ENCODE data around the gene GPRC5B.

Gene GPRC5B

DNA sequence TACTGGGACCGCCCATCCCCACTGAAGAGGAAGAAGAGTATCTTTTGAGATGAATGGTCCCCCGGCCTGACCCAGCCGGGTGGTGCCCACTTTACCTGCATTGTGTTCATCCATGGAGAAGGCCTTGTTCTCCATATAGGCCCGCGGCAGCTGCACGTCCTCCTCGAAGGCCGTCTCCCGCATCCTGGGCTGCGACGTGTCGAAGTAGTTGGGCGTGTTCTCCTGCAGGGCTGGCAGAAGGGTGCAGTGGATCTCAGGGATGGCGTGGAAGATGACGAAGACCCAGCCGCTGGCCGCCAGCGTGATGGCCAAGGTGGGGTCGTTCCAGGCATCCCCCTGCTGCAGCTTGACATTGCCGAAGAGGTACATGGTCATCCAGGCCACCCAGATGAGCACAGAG, 12.9 kb downstream of the GPRC5B start:
- Histone ChIP-seq H3K4me1 (ENCODE audit: control insufficient read depth, insufficient read depth, low read length) (peaks cover 21% of the 10 kb centered on the region), H3K27me3 (ENCODE audit: control insufficient read depth, insufficient read depth, low read length) (no peaks in the 10 kb centered on the region), H3K9me3 (ENCODE audit: control insufficient read depth, insufficient read depth, low read depth, low read length) (no peaks in the 10 kb centered on the region), H3K4me3 (ENCODE audit: low read depth, low read length) (no peak overlapping the region), H3K9ac (ENCODE audit: low read length) (no peak overlapping the region), H3K36me3 (ENCODE audit: control insufficient read depth, insufficient read depth, low read length) (peaks cover 76% of the 10 kb centered on the region), H3K27ac (ENCODE audit: low read depth, low read length) (no peak overlapping the region)

DNA sequence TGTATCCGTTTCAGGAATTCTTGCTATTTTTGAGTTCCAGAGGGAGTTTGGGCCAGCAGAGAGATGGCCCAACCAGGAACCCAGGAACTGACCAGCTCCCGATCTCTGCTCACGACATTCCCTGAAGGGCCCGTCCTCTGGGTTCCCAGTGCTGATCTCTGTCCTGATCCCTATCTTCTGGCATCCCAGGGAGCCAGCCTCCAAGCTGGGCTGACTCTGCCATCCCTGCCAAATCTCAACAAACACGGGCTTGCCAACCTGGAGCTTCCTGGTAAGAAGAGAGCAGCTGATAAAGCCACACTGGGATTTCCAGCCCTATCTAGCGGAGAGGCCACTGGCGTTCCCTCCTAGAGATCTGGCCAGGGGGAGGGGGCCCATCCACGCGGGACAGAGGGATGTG, 16.2 kb downstream of the GPRC5B start:
- 0 out of 2 replicates have a peak, but pooled peaks cover 6% of the 10 kb centered on the region for H3K4me1 ChIP-seq (ENCODE audit: control insufficient read depth, insufficient read depth, low read length)
- H3K27ac ChIP-seq (ENCODE audit: low read depth, low read length): no peak overlapping the region
- H3K27me3 ChIP-seq (ENCODE audit: control insufficient read depth, insufficient read depth, low read length): no peaks in the 10 kb centered on the region
- H3K4me3 ChIP-seq (ENCODE audit: low read depth, low read length): no peak overlapping the region
- no peaks in the 10 kb centered on the region for H3K9me3 ChIP-seq (ENCODE audit: control insufficient read depth, insufficient read depth, low read depth, low read length)
- no peak overlapping the region for H3K9ac ChIP-seq (ENCODE audit: low read length)
- peaks cover 79% of the 10 kb centered on the region for H3K36me3 ChIP-seq (ENCODE audit: control insufficient read depth, insufficient read depth, low read length)

DNA sequence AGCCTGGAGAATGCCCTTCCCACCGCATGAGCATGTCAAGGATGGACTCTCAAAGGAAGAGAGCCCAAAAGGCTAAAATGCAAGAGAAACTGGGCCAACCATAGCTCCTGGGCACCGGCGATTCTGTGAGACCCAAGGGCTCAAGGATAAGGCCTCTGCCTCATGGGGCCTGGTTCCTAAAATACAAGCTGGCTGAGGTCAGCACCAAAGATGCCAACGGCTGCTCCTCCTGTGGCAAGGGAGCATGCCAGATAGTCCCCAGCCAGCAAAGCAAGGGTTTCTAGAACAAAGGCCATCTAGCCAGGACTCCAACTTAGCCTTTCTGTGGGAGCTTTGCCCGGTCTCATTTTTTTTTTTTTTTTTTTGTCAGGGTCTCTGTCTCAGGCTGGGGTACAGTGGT, 20.1 kb downstream of the GPRC5B start:
- no peak overlapping the region for H3K4me3 ChIP-seq (ENCODE audit: low read depth, low read length)

DNA sequence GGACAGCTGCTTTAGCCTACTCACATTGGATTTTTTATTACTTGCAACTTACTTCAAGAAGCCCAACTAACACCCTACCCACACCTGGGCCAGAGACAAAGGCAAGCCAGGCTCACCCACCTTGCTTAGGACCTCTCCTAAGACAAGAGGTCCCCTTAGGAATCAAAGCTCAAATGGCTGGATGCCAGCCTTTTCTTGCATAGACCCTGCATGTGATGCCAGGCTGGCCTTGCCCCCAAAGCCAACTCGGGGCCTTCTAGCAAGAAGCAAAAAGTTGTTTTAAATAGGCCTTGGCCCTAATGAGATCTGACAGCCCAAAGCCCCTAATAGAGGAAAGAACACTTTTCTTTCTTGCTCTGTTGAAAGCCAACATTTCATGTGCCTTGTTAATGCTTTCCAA, 20.7 kb downstream of the GPRC5B start:
- Histone ChIP-seq H3K4me1 (ENCODE audit: control insufficient read depth, insufficient read depth, low read length) (peaks cover 48% of the 10 kb centered on the region), H3K27ac (ENCODE audit: low read depth, low read length) (no peak overlapping the region), H3K9me3 (ENCODE audit: control insufficient read depth, insufficient read depth, low read depth, low read length) (no peaks in the 10 kb centered on the region), H3K9ac (ENCODE audit: low read length) (no peak overlapping the region), H3K27me3 (ENCODE audit: control insufficient read depth, insufficient read depth, low read length) (no peaks in the 10 kb centered on the region), H3K4me3 (ENCODE audit: low read depth, low read length) (no peak overlapping the region), H3K36me3 (ENCODE audit: control insufficient read depth, insufficient read depth, low read length) (peaks cover 54% of the 10 kb centered on the region)

More for the DNA sequence above, 20.1 kb downstream of the GPRC5B start:
- no peaks in the 10 kb centered on the region for H3K27me3 ChIP-seq (ENCODE audit: control insufficient read depth, insufficient read depth, low read length)
- H3K9ac ChIP-seq (ENCODE audit: low read length): no peak overlapping the region
- H3K4me1 ChIP-seq (ENCODE audit: control insufficient read depth, insufficient read depth, low read length): peaks cover 42% of the 10 kb centered on the region
- no peak overlapping the region for H3K27ac ChIP-seq (ENCODE audit: low read depth, low read length)
- no peaks in the 10 kb centered on the region for H3K9me3 ChIP-seq (ENCODE audit: control insufficient read depth, insufficient read depth, low read depth, low read length)
- peaks cover 52% of the 10 kb centered on the region for H3K36me3 ChIP-seq (ENCODE audit: control insufficient read depth, insufficient read depth, low read length)

DNA sequence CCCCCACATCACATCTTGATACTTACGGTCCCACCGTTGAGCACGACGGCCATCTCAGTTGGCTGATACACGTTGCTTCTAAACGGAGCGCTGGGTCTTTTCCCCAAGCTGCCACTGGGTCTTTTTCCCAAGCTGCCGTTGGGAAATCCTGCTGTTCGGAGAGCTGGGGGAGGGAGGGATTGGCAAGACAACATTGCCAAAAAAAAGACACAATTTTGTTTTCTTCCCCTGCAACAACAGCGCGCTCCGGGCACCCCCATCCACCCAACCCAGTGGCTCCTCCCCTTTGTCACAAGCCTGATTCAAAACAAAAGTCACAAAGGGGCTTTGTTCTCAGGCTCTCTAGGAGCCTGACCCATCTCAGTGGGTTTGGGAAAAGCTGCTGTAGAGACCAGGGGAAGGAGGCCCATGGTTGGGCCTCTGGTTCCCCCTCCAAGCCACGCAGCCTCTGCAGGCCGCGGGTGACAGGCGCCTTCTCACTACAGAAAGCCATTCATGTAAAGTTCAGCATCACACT, 22.8 kb downstream of the GPRC5B start:
- H3K36me3 ChIP-seq (ENCODE audit: control insufficient read depth, insufficient read depth, low read length): peaks cover 45% of the 10 kb centered on the region
- peak overlapping the region; percentile 47 for H3K4me3 ChIP-seq (ENCODE audit: low read depth, low read length)
- H3K27ac ChIP-seq (ENCODE audit: low read depth, low read length): peak overlapping the region; percentile 95
- peaks cover 65% of the 10 kb centered on the region for H3K4me1 ChIP-seq (ENCODE audit: control insufficient read depth, insufficient read depth, low read length)
- no peaks in the 10 kb centered on the region for H3K27me3 ChIP-seq (ENCODE audit: control insufficient read depth, insufficient read depth, low read length)
- H3K9ac ChIP-seq (ENCODE audit: low read length): peak overlapping the region; percentile 76
- no peaks in the 10 kb centered on the region for H3K9me3 ChIP-seq (ENCODE audit: control insufficient read depth, insufficient read depth, low read depth, low read length)

DNA sequence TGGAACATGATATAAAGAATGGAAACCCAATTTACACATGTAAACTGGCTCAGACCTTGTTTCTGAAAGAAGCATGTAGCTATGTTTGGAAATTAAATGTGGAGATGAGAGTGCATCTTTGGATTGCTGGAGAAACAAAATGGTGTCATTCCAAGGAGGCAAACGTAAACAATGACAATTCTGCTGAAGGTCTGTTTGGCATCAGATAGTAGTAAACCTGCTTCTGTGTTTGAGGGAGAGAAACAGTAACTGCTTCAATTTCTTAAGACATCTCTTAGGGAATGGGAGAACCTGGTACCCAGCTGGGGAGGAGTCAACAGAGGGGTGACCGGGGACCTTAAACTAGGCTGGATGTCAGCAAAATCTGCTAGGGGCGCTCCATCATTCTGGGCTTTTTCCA, 23.5 kb downstream of the GPRC5B start:
- Histone ChIP-seq H3K27ac (ENCODE audit: low read depth, low read length) (peak overlapping the region; percentile 95), H3K36me3 (ENCODE audit: control insufficient read depth, insufficient read depth, low read length) (peaks cover 47% of the 10 kb centered on the region), H3K27me3 (ENCODE audit: control insufficient read depth, insufficient read depth, low read length) (no peaks in the 10 kb centered on the region), H3K4me3 (ENCODE audit: low read depth, low read length) (peak overlapping the region; percentile 47), H3K9me3 (ENCODE audit: control insufficient read depth, insufficient read depth, low read depth, low read length) (no peaks in the 10 kb centered on the region), H3K9ac (ENCODE audit: low read length) (peak overlapping the region; percentile 76), H3K4me1 (ENCODE audit: control insufficient read depth, insufficient read depth, low read length) (peaks cover 71% of the 10 kb centered on the region)

DNA sequence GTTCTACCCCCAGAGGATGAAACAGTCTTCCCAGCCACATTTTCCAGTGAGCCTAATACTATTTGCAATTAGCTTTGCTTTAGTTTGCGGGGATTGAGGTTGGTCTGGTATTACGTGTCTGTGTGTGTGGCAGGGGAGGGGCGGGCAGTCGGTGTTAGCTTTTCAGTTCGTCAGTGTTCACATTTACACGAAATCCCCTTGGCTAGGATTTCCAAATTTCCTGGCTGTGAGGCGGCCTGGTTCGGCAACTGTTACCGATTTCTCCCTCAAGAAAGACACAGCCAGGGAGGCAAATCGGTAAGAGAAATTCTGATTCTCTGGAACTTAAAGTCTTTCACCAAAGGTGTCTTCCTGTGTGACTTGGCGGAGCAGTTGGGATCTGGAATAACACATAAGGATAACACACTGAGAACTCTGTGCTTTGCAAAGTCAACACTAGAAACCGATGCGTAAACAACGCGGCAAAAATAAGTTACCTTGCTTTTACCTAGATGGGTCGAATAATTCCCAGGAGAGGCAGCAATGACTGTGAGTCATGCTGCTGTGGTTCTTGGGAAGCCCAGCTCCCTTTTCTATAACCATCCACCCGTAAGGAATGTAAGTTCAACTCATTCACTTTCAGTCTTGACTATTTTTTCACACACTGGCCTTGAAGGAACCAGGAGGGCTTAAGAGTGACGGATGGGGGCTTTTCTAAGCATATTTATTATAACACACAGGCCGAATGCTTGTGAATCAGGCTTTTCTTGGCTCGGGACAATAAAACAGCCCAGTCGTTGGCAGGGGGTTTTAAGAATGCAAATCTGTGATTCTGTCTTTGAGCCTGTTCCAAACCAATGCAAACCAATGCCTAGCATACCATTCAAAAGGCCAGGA, 24.2 kb downstream of the GPRC5B start:
- Histone ChIP-seq H3K4me1 (ENCODE audit: control insufficient read depth, insufficient read depth, low read length) (peaks cover 76% of the 10 kb centered on the region), H3K27ac (ENCODE audit: low read depth, low read length) (peak overlapping the region; percentile 95), H3K9ac (ENCODE audit: low read length) (peak overlapping the region; percentile 82), H3K9me3 (ENCODE audit: control insufficient read depth, insufficient read depth, low read depth, low read length) (no peaks in the 10 kb centered on the region), H3K27me3 (ENCODE audit: control insufficient read depth, insufficient read depth, low read length) (no peaks in the 10 kb centered on the region), H3K4me3 (ENCODE audit: low read depth, low read length) (peak overlapping the region; percentile 47), H3K36me3 (ENCODE audit: control insufficient read depth, insufficient read depth, low read length) (peaks cover 48% of the 10 kb centered on the region)

DNA sequence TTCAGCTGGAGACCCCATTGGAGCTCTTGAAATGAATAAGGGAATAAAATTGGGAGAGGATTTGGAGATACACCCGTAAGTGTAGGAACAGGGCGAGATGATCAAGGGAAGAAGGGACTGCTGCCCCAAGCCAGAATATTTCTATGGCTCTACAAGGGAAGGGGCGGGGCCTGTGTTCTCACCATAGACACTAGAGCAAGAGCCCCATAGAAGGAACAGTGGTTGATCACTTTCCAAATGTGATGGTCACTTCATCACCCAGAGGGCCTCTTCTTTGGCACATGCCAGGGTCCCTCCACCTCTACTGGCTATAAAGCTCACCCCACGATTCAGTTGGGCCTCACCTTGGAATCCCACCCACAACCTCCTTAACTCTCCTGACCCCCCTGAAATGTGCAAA, 25.0 kb downstream of the GPRC5B start:
- Histone ChIP-seq H3K27ac (ENCODE audit: low read depth, low read length) (peak overlapping the region; percentile 95), H3K9me3 (ENCODE audit: control insufficient read depth, insufficient read depth, low read depth, low read length) (no peaks in the 10 kb centered on the region), H3K9ac (ENCODE audit: low read length) (peak overlapping the region; percentile 82), H3K4me3 (ENCODE audit: low read depth, low read length) (peak overlapping the region; percentile 47; the same call in 1 of the 2 replicates), H3K27me3 (ENCODE audit: control insufficient read depth, insufficient read depth, low read length) (no peaks in the 10 kb centered on the region), H3K36me3 (ENCODE audit: control insufficient read depth, insufficient read depth, low read length) (peaks cover 43% of the 10 kb centered on the region), H3K4me1 (ENCODE audit: control insufficient read depth, insufficient read depth, low read length) (peaks cover 84% of the 10 kb centered on the region)

DNA sequence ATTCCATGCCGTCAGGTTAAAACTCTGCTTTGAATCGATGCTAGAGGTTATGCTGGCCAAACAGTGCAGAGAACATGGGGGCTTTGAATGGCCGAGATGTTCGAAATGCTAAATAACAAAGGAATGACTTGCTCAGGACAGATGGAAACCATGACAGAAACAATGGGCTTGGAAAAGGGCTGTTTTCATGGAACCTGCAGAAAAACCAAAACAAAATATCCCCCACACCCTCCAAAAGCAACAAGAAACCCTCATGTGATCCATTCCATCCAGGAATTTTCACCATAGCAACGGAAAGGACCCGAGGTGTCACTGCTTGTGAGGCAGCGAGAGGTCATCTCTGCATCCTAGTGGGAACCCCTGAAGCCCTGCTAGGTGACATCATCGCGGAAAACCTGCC, 25.5 kb downstream of the GPRC5B start:
- Histone ChIP-seq H3K36me3 (ENCODE audit: control insufficient read depth, insufficient read depth, low read length) (peaks cover 38% of the 10 kb centered on the region), H3K9me3 (ENCODE audit: control insufficient read depth, insufficient read depth, low read depth, low read length) (no peaks in the 10 kb centered on the region), H3K27me3 (ENCODE audit: control insufficient read depth, insufficient read depth, low read length) (no peaks in the 10 kb centered on the region), H3K4me1 (ENCODE audit: control insufficient read depth, insufficient read depth, low read length) (peaks cover 87% of the 10 kb centered on the region), H3K27ac (ENCODE audit: low read depth, low read length) (peak overlapping the region; percentile 95), H3K9ac (ENCODE audit: low read length) (peak overlapping the region; percentile 82), H3K4me3 (ENCODE audit: low read depth, low read length) (no peak overlapping the region)

DNA sequence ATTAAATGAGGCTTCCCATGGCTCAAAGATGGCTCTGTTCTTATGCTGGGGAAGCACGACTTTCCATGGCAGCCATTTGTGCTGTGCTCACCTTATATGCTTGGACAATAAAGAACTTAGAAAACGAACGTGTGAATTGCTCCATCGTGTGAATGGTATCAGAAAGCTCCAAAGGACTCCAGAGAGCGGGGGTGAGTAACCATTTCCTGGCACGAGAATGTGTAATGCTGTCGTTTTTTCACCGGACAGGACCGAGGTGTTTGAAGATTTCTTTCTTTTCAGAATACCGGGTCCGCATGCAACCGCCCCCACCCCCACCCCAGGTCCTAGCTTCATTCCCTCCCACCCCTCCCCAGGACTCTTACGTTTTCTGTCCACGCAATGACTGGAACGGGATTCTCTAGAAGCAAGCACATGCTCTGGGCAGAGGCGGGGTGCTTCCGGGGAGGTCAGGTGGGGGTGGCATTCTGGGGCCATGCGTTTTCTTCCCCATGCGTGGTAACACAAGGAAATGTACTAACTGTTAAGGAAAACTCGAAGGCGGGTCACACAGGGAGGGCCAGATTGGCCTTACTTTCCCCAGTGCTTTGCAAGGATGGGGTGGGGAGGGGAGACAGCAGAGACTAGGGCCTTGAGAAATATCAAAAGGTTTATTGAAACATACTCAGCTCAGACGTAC, 26.2 kb downstream of the GPRC5B start:
- Histone ChIP-seq H3K4me1 (ENCODE audit: control insufficient read depth, insufficient read depth, low read length) (peaks cover 89% of the 10 kb centered on the region), H3K36me3 (ENCODE audit: control insufficient read depth, insufficient read depth, low read length) (peaks cover 33% of the 10 kb centered on the region), H3K9ac (ENCODE audit: low read length) (peak overlapping the region; percentile 22), H3K9me3 (ENCODE audit: control insufficient read depth, insufficient read depth, low read depth, low read length) (no peaks in the 10 kb centered on the region), H3K4me3 (ENCODE audit: low read depth, low read length) (no peak overlapping the region), H3K27ac (ENCODE audit: low read depth, low read length) (peak overlapping the region; percentile 34), H3K27me3 (ENCODE audit: control insufficient read depth, insufficient read depth, low read length) (no peaks in the 10 kb centered on the region)

Data from HUES6 (cell line).